GM19438 (cell line): Measurements from ENCODE around the gene CRHR1.

Experiments used
- ATAC-seq: cut with Tn5 transposase; IDR thresholded peaks from one replicate; pipeline ENCODE4 v1.9.1; 2021; ENCODE audit warnings: low read depth; ENCODE audit not compliant: unreplicated experiment

Gene CRHR1

GRCh38 chr17:45818699-45819098, 34.6 kb downstream of the CRHR1 start:
- no peak for ATAC-seq

DNA sequence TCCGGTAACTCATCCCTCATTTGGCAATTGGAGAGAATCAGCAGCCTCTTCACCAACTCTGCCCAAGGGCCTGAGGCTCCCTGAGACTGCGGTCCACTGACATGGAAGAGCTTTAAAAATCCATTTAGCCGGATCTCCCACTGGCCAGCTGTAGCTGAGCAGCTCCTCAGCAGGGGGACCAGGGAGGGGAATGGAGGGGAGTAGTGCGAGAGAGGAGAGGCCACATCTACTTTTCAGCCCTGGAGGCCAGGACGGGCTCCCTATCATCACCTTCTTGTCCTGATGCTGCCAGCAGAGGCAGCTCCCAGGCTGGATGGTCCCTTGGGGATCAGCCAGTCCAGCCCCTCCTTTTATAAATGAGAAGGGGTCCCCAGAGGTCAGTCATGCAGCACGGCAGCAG, 35.5 kb downstream of the CRHR1 start:
- ATAC-seq = no peak

DNA sequence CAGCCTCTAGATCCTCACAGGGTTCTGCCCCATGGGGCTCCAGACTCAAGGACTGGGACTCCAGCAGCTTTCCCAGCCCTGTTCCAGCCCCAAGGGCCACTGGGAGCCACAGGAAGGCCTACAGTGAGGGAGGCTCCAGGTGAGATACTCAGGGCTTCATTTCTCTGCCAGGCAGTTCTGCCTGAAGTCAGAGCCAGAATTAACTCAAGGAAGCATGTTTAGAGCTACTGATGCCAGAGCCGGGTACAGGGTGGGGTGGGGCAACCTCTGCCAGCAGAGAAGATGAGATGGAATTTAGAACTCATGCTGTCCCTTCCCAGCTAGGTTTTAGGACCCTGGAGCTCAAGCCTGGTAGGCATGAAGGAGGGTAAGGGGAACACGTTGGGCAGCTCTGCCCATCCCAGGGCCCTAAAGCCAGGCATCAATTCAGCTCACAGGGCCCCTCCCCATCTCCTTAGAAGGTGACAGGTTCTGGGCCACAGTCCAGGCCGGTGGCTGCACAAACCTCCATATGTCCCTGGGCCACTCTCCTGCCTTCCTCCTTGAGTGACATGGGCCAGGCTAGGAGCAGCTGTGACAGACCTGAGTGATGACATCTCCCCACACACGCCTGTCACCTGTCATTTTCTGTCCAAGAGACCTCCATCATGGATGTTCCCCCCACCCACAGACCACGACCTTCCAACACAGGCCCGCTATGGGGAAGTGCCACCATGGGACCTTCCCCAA, 36.1 kb downstream of the CRHR1 start:
- ATAC-seq = no peak

GRCh38 chr17:45821147-45821546, 37.0 kb downstream of the CRHR1 start:
- ATAC-seq = no peak

DNA sequence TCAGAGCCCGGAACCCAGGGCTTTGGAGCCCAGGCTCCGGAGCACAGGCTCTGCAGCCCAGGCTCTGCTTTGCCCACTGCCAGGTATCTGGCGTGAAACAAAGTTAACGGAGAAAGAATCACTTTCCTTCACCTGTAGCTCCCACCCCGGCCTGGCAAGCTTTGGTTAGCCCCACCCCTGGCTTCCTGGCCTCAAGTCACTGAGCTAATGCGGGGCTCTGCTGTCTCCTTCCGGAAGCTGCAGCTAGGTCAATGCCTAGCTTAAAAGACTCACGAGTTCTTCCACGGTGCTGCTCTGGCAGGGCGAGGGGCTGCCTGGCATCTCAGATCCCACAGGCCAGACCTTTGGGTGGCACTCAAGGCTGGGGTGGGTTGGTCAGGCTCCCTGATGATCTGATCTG, 39.5 kb downstream of the CRHR1 start:
- ATAC-seq = no peak

GRCh38 chr17:45824475-45824874, 40.4 kb downstream of the CRHR1 start:
- no peak for ATAC-seq

GRCh38 chr17:45824901-45825492, 40.9 kb downstream of the CRHR1 start:
- no peak for ATAC-seq

DNA sequence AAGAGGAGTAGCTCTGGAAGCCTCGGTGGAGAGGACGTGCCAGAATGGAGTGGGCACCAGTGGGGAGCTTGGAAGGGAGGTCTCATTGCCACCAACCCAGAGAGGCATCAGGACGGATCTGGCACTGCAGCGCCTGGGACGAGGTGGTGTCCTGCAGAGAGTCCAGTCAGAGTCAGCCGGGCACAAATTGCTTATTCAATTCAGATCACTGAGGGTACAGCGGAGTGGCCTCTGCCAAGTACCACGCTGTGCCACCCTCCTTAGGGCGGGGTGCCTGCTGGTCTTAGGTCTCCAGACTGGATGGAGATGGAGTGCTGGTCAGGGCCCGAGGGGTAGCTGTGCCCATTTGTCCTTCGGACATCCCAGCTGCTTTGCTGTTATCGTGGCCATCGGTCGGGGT, 41.7 kb downstream of the CRHR1 start:
- ATAC-seq = no peak

- no peak for ATAC-seq
These were observed 42.9 kb downstream of the CRHR1 start for GRCh38 chr17:45826919-45827588.

GRCh38 chr17:45828171-45828570, 44.1 kb downstream of the CRHR1 start:
- ATAC-seq = no peak

DNA sequence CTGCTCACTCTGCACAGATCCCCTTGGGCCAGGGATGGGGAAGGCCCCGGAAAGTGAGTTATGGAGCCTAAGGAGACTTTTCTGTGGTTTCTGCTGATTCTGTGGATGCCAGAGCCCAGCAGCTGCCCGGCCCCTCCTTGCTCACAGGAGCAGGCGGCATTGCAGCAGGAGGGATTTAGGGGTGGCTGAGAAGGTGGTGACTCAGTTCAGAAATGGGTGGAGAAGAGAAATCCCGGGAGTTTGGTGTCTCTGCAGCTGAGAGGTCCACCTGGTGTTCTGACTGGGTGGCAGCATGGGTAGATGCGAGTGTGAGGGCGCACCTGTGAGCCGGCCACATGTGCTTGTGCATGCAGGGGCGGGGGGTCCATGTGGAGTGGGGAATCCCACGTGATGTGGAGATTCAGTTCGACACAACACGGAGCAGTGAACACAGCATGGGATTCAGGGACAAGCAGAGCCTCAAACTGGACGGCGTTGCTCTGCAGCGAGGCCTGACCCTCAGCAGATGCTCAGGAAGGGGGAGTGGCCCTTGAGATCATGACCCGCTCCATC, 44.5 kb downstream of the CRHR1 start:
- ATAC-seq = no peak

- ATAC-seq = no peak
These were observed 49.8 kb downstream of the CRHR1 start for GRCh38 chr17:45833920-45834319.

GRCh38 chr17:45834471-45835396, 50.6 kb downstream of the CRHR1 start:
- no peak for ATAC-seq

DNA sequence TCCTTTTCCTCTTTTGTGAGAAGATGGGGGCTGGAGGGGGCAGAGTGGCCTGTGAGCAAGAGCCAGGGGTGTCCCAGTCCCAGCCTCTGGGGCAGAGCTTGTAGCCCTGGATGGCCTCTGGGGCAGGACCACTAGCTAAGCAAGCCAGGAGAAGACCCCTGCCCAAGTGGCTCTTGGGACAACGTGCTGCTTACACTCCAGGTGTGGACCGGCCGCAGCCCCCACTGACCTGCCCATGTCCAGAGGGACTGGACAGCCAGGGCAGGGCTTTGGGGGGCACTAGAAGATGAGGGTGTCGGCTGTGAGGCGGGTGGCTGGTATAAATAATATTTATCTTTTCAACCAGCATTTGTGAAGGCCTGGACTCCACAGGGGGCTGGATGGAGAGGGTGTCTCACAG, 51.4 kb downstream of the CRHR1 start:
- ATAC-seq = no peak

- no peak for ATAC-seq
These were observed 52.2 kb downstream of the CRHR1 start for GRCh38 chr17:45836047-45837044.

- no peak for ATAC-seq
These were observed 53.1 kb downstream of the CRHR1 start for GRCh38 chr17:45837187-45837586.

DNA sequence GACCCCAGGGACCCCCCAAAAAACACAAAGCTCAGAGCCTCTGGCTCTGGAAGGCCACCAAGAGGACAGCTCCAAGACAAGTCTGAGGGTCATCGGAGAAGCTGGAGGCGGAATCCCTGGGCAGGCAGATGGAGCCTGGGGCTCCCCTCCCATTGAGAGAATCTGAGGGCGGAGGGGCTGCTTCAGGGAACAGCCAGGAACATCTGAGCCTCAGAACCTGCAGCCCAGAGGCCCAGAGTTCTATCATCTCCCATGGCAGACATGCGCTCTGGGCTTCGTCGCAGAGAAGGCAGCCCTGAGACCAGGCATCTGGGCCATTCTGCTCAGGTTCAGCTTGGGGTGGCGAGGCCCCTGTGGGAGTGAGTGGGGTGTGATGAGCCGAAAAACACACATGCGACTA, 53.5 kb downstream of the CRHR1 start:
- no peak for ATAC-seq

DNA sequence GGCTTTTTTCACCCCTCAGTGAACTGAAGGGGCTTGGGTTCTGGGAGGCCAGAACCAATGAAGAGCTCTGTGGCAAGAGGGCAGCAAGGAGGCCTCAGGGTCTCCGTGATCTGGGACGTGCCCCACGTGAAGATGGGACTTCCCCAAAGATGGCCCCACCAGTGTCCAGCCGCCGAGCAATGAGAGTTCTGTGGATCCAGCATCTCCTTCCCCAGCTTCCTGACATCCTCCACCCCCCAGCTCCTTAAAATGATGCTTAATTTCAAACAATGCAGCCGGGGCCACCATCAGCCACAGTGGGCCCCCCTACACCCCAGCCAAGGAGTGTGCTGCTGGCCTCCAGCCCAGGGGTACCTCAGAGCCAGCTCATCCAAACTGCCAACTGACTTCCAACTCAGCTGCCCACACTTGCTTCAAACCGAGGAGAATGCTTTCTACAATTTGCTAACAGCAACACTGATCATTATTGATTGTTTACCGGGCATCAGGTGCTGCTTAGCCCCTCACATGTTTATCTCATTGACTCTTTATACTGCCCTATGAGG, 54.7 kb downstream of the CRHR1 start:
- ATAC-seq = no peak

DNA sequence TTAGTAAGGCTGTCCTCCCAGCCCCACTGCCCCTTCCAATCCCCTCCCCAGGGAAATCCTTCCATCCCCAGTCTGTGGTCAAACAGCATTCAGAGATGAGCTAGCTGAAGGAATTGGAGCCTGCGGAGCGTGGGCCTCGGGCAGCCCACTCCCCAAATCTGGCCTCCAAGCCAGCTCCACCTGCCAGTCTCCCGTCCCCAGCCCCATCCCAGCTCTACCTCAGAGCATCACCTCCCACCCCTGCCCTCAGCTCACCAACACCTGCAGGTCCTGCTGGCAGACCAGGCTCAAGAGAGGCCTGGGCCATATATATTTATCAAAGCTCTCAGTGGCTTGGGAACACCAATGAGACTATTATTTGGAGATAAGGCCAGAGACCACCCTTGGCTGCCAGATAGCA, 55.3 kb downstream of the CRHR1 start:
- ATAC-seq = no peak
